Thyroid gland (tissue), 4 donors: ENCODE data around the gene SYNM.

Experiments
- CTCF ChIP-seq, 6 experiments: fragments of 200-600 bp in 3 of 6; fragments of 450-650 bp in 3 of 6; sonication (generic) in 3 of 6; IDR thresholded peaks; one replicate each; pipeline ENCODE4 v1.5.1; 2016 to 2019; ENCODE audit warnings: antibody characterized with exemption in 6 of 6, mild to moderate bottlenecking in 2 of 6, inconsistent platforms in 1 of 6, moderate library complexity in 1 of 6
- POLR2A ChIP-seq, 2 donors: fragments of 450-650 bp; IDR thresholded peaks; one replicate each; pipeline ENCODE4 v1.6.1; 2017; ENCODE audit warnings: antibody characterized with exemption in 2 of 2, mild to moderate bottlenecking in 2 of 2, moderate library complexity in 1 of 2

- TF ChIP-seq CTCF (IDR thresholded peaks at IDR 0.05) (no peak), POLR2A (IDR thresholded peaks at IDR 0.05) (no peak)
These were observed 71.9 kb downstream of the SYNM start for GRCh38 chr15:99176757-99177156.
